Measurements from ENCODE around the gene SLC46A2. TPM values are rescaled to one million over a fixed set of nuclear protein-coding genes. Genes with fewer than 3 reads are reported as not detected.

SLC46A2 gene
- total and polyA plus RNA-seq, 2 of the 13 experiments (the other 11 are each of a cell fraction or from before 2014, with no cell fraction given): not detected

DNA sequence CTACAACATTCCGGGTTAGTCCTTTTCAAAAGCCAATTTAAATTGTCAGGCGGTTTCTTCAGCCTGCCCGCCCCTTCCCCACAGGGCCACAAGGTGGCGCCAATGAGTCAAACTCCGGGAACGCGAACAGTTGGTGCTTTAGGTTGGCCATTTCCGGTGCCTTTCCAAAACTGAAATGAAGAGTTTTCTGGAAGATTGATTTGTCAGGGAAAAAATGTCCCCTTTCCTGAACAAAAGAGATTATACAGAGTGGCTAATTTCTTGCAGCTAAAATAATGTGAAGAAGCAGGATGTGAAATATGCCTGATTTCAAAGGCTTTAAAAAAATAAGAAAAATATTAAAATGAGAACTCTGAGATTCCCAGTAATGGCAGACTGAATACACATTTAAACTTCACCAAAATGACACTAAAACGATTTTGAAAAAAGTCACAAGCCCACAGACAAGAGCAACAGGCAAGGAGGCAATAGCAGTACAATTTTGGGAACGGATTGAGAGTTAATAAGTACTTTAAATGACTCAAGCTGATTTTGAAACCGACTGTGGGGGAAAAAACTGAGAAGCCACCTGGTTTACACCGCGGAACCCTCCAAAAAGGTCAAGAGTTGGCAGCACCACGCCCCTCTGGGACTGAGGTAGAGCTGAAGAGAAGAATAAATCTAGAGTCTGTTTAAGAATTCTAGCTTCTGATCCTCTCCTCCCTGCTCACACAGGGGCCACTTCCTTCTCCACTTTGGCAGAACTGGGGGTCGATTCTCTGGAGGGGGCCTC is 45.7 kb downstream of the SLC46A2 start (continued):
- TF ChIP-seq, protein P1, sequence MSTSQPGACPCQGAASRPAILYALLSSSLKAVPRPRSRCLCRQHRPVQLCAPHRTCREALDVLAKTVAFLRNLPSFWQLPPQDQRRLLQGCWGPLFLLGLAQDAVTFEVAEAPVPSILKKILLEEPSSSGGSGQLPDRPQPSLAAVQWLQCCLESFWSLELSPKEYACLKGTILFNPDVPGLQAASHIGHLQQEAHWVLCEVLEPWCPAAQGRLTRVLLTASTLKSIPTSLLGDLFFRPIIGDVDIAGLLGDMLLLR (CRISPR knock-in tag; IDR thresholded peaks at IDR 0.05): no peak
- TF ChIP-seq ZC3H13 (CRISPR knock-in tag; IDR thresholded peaks at IDR 0.05): no peak
- no peak for TF ChIP-seq ZFP36L2 (CRISPR knock-in tag; IDR thresholded peaks at IDR 0.05)
- TF ChIP-seq ATF2 (CRISPR knock-in tag; IDR thresholded peaks at IDR 0.05): 0 out of 2 replicates have a peak, but pooled peaks have one; percentile 21
- TF ChIP-seq CBX1 (IDR thresholded peaks at IDR 0.05; ENCODE audit: low read depth): no peak
- TF ChIP-seq ZNF577 (CRISPR knock-in tag; IDR thresholded peaks at IDR 0.05; ENCODE audit: borderline replicate concordance, low read depth): no peak
- no peak for TF ChIP-seq FOXA1 (IDR thresholded peaks at IDR 0.05)
- TF ChIP-seq FOXA1 (CRISPR knock-in tag; IDR thresholded peaks at IDR 0.05): no peak
- peak; percentile 77 for TF ChIP-seq ETV5 (CRISPR knock-in tag; IDR thresholded peaks at IDR 0.05; ENCODE audit: borderline replicate concordance)
- TF ChIP-seq ZZZ3 (CRISPR knock-in tag; IDR thresholded peaks at IDR 0.05; ENCODE audit: borderline replicate concordance): no peak
- peak; percentile 78; the same call in 1 of the 2 replicates for TF ChIP-seq ZSCAN9 (CRISPR knock-in tag; IDR thresholded peaks at IDR 0.05; ENCODE audit: borderline replicate concordance)
- TF ChIP-seq PRMT3 (CRISPR knock-in tag; IDR thresholded peaks at IDR 0.05; ENCODE audit: borderline replicate concordance, low read depth): no peak
- TF ChIP-seq AHDC1 (CRISPR knock-in tag; IDR thresholded peaks at IDR 0.05; ENCODE audit: borderline replicate concordance): no peak
- peak; percentile 47; the same call in 1 of the 2 replicates for TF ChIP-seq KDM2A (CRISPR knock-in tag; IDR thresholded peaks at IDR 0.05; ENCODE audit: borderline replicate concordance, low read depth)
- TF ChIP-seq ZSCAN29 (CRISPR knock-in tag; conservative IDR thresholded peaks at IDR 0.05): no peak
- TF ChIP-seq ZBTB39 (CRISPR knock-in tag; IDR thresholded peaks at IDR 0.05): no peak
- TF ChIP-seq KAT8 (CRISPR knock-in tag; IDR thresholded peaks at IDR 0.05): peak; percentile 56; the same call in 1 of the 2 replicates
- TF ChIP-seq IKZF5 (CRISPR knock-in tag; IDR thresholded peaks at IDR 0.05): 0 out of 2 replicates have a peak, but pooled peaks have one; percentile 30
- no peak for TF ChIP-seq ZNF234 (CRISPR knock-in tag; conservative IDR thresholded peaks at IDR 0.05)
